Mononuclear cell (primary cell): Measurements from ENCODE around the gene PCSK1N. TPM values are rescaled to one million over a fixed set of nuclear protein-coding genes. Genes with fewer than 3 reads are reported as not detected.
"Not testable (repeated sequence)": the region's sequence is repeated elsewhere in the genome, so short reads cannot be mapped to it uniquely, and the experiment has no call there.

Source experiments
- H3K27me3 ChIP-seq: 2 replicates; pipeline ENCODE4 v1.6.0; 2011; ENCODE audit warnings: low read length, control low read depth; ENCODE audit not compliant: insufficient read depth
- H3K4me1 ChIP-seq: 2 replicates; pipeline ENCODE4 v1.5.1; 2011; ENCODE audit warnings: mild to moderate bottlenecking, low read length, control low read depth; ENCODE audit not compliant: insufficient read depth
- H3K4me3 ChIP-seq: 2 replicates; pipeline ENCODE4 v1.5.1; 2011; ENCODE audit warnings: mild to moderate bottlenecking, low read length, moderate library complexity
- H3K9me3 ChIP-seq: 2 replicates; pipeline ENCODE4 v1.5.1; 2011; ENCODE audit warnings: low read depth, mild to moderate bottlenecking, control low read depth, low read length
- total RNA-seq: library from RNA; depleted of rRNA; stranded (reverse); fragments of >200 nt; gene quantifications from one replicate; pipeline ENCODE4 v1.2.3, GENCODE V29; 2012

PCSK1N gene
- 3.3 TPM for total RNA-seq

- Histone ChIP-seq H3K9me3 (no peaks in the 10 kb centered on the region), H3K4me3 (no peak within 1 kb of the TSS), H3K27me3 (peaks cover 24% of the 10 kb centered on the region), H3K4me1 (peaks cover 4% of the 10 kb centered on the region)
Observed at GRCh38 chrX:48835524-48836329, at the start of gene PCSK1N. Gene PCSK1N, minus strand, starts transcription at chrX:48835610. Its CDS starts 78 bp downstream, at chrX:48835532.

GRCh38 chrX:48883729-48884128 lies 48.3 kb upstream of the PCSK1N start:
- H3K9me3 ChIP-seq: no peaks in the 10 kb centered on the region
- no peaks in the 10 kb centered on the region for H3K4me1 ChIP-seq
- no peak overlapping the region for H3K4me3 ChIP-seq
- H3K27me3 ChIP-seq: no peaks in the 10 kb centered on the region

- H3K4me3 ChIP-seq, H3K27me3 ChIP-seq, H3K4me1 ChIP-seq, H3K9me3 ChIP-seq: not testable (repeated sequence)
Observed at GRCh38 chrX:48876944-48877343, 41.5 kb upstream of the PCSK1N start.

- H3K27me3 ChIP-seq, H3K9me3 ChIP-seq, H3K4me3 ChIP-seq, H3K4me1 ChIP-seq: not testable (repeated sequence)
Observed at GRCh38 chrX:48872017-48872416, 36.6 kb upstream of the PCSK1N start.

GRCh38 chrX:48864210-48864609 lies 28.8 kb upstream of the PCSK1N start:
- Histone ChIP-seq H3K27me3 (no peaks in the 10 kb centered on the region), H3K9me3 (no peaks in the 10 kb centered on the region), H3K4me1 (no peaks in the 10 kb centered on the region), H3K4me3 (no peak overlapping the region)

GRCh38 chrX:48854898-48855297 lies 19.5 kb upstream of the PCSK1N start:
- Histone ChIP-seq H3K4me3 (no peak overlapping the region), H3K4me1 (no peaks in the 10 kb centered on the region), H3K27me3 (no peaks in the 10 kb centered on the region), H3K9me3 (no peaks in the 10 kb centered on the region)

- H3K9me3 ChIP-seq, H3K4me1 ChIP-seq, H3K27me3 ChIP-seq, H3K4me3 ChIP-seq: not testable (repeated sequence)
Observed at GRCh38 chrX:48854121-48854804, 18.9 kb upstream of the PCSK1N start.

- not testable (repeated sequence) for H3K4me1 ChIP-seq, H3K4me3 ChIP-seq, H3K9me3 ChIP-seq
Observed at GRCh38 chrX:48853494-48853893, 18.1 kb upstream of the PCSK1N start.

GRCh38 chrX:48852857-48853256 lies 17.4 kb upstream of the PCSK1N start:
- no peaks in the 10 kb centered on the region for H3K4me1 ChIP-seq
- H3K9me3 ChIP-seq: no peaks in the 10 kb centered on the region
- no peak overlapping the region for H3K4me3 ChIP-seq
- no peaks in the 10 kb centered on the region for H3K27me3 ChIP-seq

More at GRCh38 chrX:48853494-48853893, 18.1 kb upstream of the PCSK1N start:
- not testable (repeated sequence) for H3K27me3 ChIP-seq

- Histone ChIP-seq H3K4me1 (no peaks in the 10 kb centered on the region), H3K4me3 (no peak overlapping the region), H3K9me3 (no peaks in the 10 kb centered on the region), H3K27me3 (no peaks in the 10 kb centered on the region)
Observed at GRCh38 chrX:48848847-48849246, 13.4 kb upstream of the PCSK1N start.

GRCh38 chrX:48839686-48840085 lies 4.3 kb upstream of the PCSK1N start:
- Histone ChIP-seq H3K27me3 (peaks cover 4% of the 10 kb centered on the region), H3K9me3 (no peaks in the 10 kb centered on the region), H3K4me3 (no peak overlapping the region), H3K4me1 (no peaks in the 10 kb centered on the region)

GRCh38 chrX:48834383-48834709 lies 1.1 kb downstream of the PCSK1N start:
- no peaks in the 10 kb centered on the region for H3K9me3 ChIP-seq
- H3K27me3 ChIP-seq: peaks cover 24% of the 10 kb centered on the region
- H3K4me3 ChIP-seq: no peak overlapping the region
- H3K4me1 ChIP-seq: peaks cover 4% of the 10 kb centered on the region

GRCh38 chrX:48833542-48834138 lies 1.8 kb downstream of the PCSK1N start:
- no peaks in the 10 kb centered on the region for H3K9me3 ChIP-seq
- H3K4me1 ChIP-seq: peaks cover 4% of the 10 kb centered on the region
- peaks cover 24% of the 10 kb centered on the region for H3K27me3 ChIP-seq
- H3K4me3 ChIP-seq: no peak overlapping the region

- Histone ChIP-seq H3K4me3 (no peak overlapping the region), H3K27me3 (peaks cover 27% of the 10 kb centered on the region), H3K4me1 (peaks cover 4% of the 10 kb centered on the region), H3K9me3 (no peaks in the 10 kb centered on the region)
Observed at GRCh38 chrX:48831909-48832291, 3.5 kb downstream of the PCSK1N start.

- no peaks in the 10 kb centered on the region for H3K9me3 ChIP-seq
- H3K4me1 ChIP-seq: peaks cover 4% of the 10 kb centered on the region
- H3K4me3 ChIP-seq: no peak overlapping the region
- H3K27me3 ChIP-seq: peaks cover 27% of the 10 kb centered on the region
Observed at GRCh38 chrX:48831136-48831908, 4.1 kb downstream of the PCSK1N start.
